ENCODE data around the gene CALU. TPM values are rescaled to one million over a fixed set of nuclear protein-coding genes. Genes with fewer than 3 reads are reported as not detected.

Gene CALU
- total and polyA plus RNA-seq, 8 donors: 177 to 239 (median 205) TPM

DNA sequence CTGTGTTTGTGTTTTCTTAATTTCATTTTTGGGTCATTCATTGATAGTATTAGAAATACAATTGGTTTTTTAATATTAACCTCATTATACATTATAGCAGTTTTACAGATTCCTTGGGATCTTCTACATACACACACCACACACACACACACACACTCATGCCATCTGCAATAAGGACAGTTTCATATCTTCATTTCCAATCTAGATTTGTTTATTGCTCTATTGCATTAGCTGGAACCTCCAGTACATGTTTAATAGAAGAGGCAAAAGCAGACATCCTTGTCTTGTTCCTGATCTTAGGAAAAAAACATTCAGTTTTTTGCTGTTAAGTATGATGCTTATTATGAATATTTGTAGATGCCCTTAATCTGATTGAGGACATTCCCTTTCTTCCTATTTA, 17.8 kb upstream of the CALU start:
- no peaks in the 10 kb centered on the region for H3K9me3 ChIP-seq
- ATAC-seq: no peak

DNA sequence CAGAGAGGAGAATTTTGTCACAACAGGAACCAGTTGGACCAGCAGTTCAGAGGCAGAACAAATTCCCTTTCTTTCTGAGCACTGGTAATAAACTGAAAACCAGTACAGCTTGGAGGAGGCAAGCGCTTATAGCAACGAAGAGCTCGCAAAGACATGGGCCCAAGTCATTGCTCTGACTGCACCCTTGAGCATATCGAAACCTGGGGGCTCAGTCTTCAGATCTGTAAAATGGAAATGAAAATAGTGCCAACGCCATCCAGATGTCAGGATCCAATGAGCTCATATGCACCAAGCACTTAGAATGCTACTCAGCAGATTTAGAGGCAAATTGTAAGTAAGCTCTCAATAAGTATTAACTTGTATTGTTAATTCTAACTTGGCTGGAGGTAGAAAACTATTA, 14.4 kb upstream of the CALU start:
- Histone ChIP-seq H3K36me3 (no peaks in the 10 kb centered on the region), H3K27me3 (no peaks in the 10 kb centered on the region), H3K4me1 (no peaks in the 10 kb centered on the region), H3K4me3 (no peak overlapping the region), H3K9me3 (no peaks in the 10 kb centered on the region), H3K27ac (no peak overlapping the region)
- DNase-seq (no peak), ATAC-seq (no peak)
- intact Hi-C loops (cut with DNase I): no loop called here
- TF ChIP-seq, protein P1, sequence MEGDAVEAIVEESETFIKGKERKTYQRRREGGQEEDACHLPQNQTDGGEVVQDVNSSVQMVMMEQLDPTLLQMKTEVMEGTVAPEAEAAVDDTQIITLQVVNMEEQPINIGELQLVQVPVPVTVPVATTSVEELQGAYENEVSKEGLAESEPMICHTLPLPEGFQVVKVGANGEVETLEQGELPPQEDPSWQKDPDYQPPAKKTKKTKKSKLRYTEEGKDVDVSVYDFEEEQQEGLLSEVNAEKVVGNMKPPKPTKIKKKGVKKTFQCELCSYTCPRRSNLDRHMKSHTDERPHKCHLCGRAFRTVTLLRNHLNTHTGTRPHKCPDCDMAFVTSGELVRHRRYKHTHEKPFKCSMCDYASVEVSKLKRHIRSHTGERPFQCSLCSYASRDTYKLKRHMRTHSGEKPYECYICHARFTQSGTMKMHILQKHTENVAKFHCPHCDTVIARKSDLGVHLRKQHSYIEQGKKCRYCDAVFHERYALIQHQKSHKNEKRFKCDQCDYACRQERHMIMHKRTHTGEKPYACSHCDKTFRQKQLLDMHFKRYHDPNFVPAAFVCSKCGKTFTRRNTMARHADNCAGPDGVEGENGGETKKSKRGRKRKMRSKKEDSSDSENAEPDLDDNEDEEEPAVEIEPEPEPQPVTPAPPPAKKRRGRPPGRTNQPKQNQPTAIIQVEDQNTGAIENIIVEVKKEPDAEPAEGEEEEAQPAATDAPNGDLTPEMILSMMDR (IDR thresholded peaks at IDR 0.05): no peak

More for the DNA sequence above, 17.8 kb upstream of the CALU start:
- no peak for DNase-seq
- H3K36me3 ChIP-seq: no peaks in the 10 kb centered on the region
- H3K27ac ChIP-seq: no peak overlapping the region
- H3K4me3 ChIP-seq: no peak overlapping the region
- no peaks in the 10 kb centered on the region for H3K4me1 ChIP-seq
- no peaks in the 10 kb centered on the region for H3K27me3 ChIP-seq
- intact Hi-C loops (cut with DNase I): no loop called here
- TF ChIP-seq, protein P1 (IDR thresholded peaks at IDR 0.05): no peak

DNA sequence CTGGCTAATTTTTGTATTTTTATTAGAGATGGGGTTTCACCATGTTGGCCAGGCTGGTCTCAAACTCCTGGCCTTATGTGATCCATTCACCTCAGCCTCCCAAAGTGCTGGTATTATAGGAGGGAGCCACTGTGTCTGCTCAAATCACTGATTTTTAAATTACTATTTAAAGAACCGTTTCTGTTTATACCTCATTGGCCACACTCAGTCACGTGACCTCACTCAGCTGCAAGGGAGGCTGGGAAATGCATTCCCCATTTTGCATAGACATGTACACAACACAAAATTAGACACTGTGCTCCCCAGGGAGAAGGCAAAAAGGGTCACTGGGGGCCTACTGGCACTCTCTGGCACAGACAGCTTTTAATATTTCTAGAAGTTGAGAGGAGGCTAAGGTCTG, 13.6 kb upstream of the CALU start:
- no peaks in the 10 kb centered on the region for H3K9me3 ChIP-seq
- TF ChIP-seq, protein P1 (IDR thresholded peaks at IDR 0.05): no peak
- H3K4me1 ChIP-seq: no peaks in the 10 kb centered on the region
- no peak for ATAC-seq
- no peaks in the 10 kb centered on the region for H3K36me3 ChIP-seq
- H3K27me3 ChIP-seq: no peaks in the 10 kb centered on the region
- DNase-seq: no peak
- intact Hi-C loops (cut with DNase I): no loop called here
- no peak overlapping the region for H3K27ac ChIP-seq
- no peak overlapping the region for H3K4me3 ChIP-seq

DNA sequence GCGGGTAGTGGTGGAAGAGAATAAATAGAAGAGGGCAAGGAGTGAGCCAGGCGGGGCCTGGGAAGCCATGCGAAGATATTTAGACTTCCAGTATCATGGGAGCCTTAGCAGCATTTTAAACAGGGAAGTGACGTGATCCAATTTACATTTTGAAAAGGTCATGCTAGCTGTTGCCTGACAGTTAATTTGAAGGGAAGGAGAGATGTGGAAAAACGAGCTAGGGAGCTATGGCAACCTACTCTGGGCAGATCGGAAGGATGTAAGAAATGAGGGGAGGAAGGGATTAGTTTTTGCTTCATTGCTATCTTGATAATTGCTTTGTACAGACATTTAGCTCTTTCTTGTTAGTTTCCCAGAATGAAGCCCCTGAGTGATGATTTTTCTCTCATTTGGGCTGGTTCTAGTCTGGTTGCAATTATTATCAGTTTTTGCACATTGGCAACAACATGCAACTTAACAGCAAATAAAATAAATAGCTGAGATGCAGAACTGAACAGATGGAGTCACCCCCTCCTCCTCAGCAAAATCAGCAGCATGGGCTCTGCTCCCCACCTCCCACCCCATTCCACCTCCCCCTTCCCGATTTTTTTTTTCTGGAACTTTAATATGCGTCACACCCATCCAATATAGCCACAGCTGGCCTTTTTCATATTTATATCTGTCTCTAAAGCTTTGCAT, 13.0 kb upstream of the CALU start:
- intact Hi-C loops (cut with DNase I): no loop called here
- no peaks in the 10 kb centered on the region for H3K4me1 ChIP-seq
- DNase-seq (peak in 2 of 4 donors; percentile 46 to 67), ATAC-seq (no peak)
- TF ChIP-seq, protein P1 (IDR thresholded peaks at IDR 0.05): no peak
- no peaks in the 10 kb centered on the region for H3K27me3 ChIP-seq
- no peaks in the 10 kb centered on the region for H3K9me3 ChIP-seq
- no peak overlapping the region for H3K27ac ChIP-seq
- no peaks in the 10 kb centered on the region for H3K36me3 ChIP-seq
- no peak overlapping the region for H3K4me3 ChIP-seq

DNA sequence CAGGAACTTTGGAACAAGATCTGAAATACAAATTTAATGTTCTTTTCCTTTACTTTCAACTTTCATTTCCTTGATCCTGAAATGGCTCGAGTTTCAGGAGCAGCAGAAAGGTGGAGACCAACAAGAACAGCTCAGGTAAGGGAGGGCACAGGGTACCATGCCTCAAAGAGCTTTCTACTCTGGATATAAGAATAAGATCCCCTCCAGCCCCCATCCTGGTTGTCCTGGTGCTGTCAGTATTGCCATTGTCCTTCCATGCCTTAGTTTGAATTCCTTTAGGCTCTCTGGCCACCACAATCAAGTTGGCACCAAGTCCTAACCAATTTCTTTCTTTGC, 12.5 kb upstream of the CALU start:
- intact Hi-C loops (cut with DNase I): no loop called here
- no peak for ATAC-seq
- no peaks in the 10 kb centered on the region for H3K27me3 ChIP-seq
- TF ChIP-seq, protein P1 (IDR thresholded peaks at IDR 0.05): no peak
- no peaks in the 10 kb centered on the region for H3K9me3 ChIP-seq
- no peaks in the 10 kb centered on the region for H3K36me3 ChIP-seq
- no peaks in the 10 kb centered on the region for H3K4me1 ChIP-seq
- no peak overlapping the region for H3K4me3 ChIP-seq
- no peak overlapping the region for H3K27ac ChIP-seq
- no peak for DNase-seq
